ENCODE measurements around the gene DLEC1. TPM values are rescaled to one million over a fixed set of nuclear protein-coding genes. Genes with fewer than 3 reads are reported as not detected.
"Not testable (repeated sequence)": the region's sequence is repeated elsewhere in the genome, so short reads cannot be mapped to it uniquely, and the experiment has no call there.

Gene DLEC1
- polyA plus RNA-seq, 6 donors from 2014 or later, result 0.09 to 0.50 (median 0.30) TPM; not detected in 2

DNA sequence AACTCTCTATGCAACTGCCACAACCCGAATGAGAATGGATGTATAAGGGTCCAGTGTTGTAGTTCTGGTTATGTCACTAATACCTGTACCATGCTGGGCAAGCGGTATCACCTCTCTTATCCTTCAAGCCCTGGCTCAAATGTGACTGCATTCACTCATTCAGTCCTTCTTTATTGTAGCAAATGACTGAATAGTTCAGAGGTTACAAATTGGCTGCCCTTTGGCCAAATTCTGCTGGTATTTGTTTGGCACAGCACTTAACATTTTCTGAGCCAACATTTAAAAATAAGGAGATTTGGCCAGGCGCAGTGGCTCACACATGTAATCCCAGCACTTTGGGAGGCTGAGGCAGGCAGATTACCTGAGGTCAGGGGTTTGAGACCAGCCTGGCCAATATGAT lies 47.5 kb downstream of the DLEC1 start:
- H3K27ac Mint-ChIP-seq, result no peak overlapping the region
- peaks cover 0 to 10% of the 10 kb centered on the region in 2 donors for H3K36me3 Mint-ChIP-seq
- peaks cover 6 to 22% (median 14%) of the 10 kb centered on the region in 7 donors for H3K9me3 Mint-ChIP-seq
- H3K27me3 Mint-ChIP-seq, result no peaks in the 10 kb centered on the region
- H3K4me3 Mint-ChIP-seq, result no peak overlapping the region
- H3K4me1 Mint-ChIP-seq, result peaks cover 0 to 11% (median 0%) of the 10 kb centered on the region in 3 donors
- no peak for ATAC-seq (ENCODE audit: low read depth in 2 of 2)
- no peak for DNase-seq

DNA sequence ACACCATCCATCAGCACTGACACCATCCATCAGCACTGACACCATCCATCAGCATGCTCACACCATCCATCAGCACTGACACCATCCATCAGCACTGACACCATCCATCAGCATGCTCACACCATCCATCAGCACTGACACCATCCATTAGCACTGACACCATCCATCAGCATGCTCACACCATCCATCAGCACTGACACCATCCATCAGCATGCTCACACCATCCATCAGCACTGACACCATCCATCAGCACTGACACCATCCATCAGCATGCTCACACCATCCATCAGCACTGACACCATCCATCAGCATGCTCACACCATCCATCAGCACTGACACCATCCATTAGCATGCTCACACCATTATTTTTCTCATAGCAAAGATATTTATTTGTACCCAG lies 48.3 kb downstream of the DLEC1 start:
- H3K27me3 Mint-ChIP-seq; ATAC-seq (ENCODE audit: low read depth in 2 of 2); H3K27ac Mint-ChIP-seq; H3K4me3 Mint-ChIP-seq; DNase-seq; H3K36me3 Mint-ChIP-seq: not testable (repeated sequence)
- Mint-ChIP-seq H3K4me1 (peaks cover 0 to 11% (median 0%) of the 10 kb centered on the region in 3 donors), H3K9me3 (peaks cover 6 to 22% (median 14%) of the 10 kb centered on the region in 7 donors)

DNA sequence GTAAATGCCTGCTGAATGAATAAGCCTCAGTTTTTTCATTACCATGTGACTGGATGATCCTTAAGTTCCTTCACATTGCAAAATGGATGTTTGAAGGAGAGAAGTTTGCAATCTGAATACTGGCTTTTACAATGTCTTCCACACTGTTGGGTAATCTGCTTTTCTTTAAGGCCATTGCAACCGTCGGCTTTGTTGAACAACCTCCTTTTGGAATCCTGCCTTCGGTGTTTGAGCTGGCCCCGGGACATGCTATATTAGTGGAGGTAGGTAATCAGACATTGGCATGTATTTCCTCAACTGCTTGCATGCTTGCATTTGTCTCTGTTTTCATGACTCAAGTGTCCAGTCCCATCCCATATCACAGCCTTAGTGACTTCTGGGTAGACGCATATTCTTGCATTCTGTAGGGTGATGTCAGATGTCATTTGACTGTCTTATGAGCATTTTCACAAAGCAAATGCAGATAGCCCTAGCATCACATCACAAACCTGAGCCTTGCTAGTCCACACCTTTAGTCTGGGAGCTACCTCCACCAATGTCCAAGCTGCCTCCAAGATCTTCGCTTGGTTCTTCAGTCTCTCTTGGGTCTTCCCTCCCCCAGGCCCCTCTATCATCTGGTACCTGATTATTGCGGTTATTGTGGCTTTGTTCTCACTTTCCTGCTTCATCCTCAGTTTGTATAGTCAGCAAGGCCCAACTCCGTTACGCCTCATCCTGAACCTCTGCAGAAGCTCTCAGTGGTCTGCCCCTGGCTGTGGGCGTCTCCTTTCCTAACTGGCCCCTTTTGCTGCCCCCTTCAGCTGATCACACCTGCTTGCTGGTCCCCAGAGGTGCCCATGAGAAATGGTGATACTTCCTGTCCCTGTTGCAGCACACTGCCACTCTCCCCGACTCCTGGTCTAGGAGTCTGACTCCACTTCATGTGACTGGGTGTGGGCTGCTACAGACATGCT lies 49.4 kb downstream of the DLEC1 start:
- DNase-seq (no peak), ATAC-seq (ENCODE audit: low read depth in 2 of 2) (no peak)
- H3K4me3 Mint-ChIP-seq, result peak overlapping the region in 1 of 8 donors; percentile 31
- H3K36me3 Mint-ChIP-seq, result peaks cover 0 to 10% of the 10 kb centered on the region in 2 donors
- peak overlapping the region in 1 of 6 donors; percentile 54 for H3K27ac Mint-ChIP-seq
- peaks cover 0 to 11% (median 0%) of the 10 kb centered on the region in 3 donors for H3K4me1 Mint-ChIP-seq
- peaks cover 6 to 17% (median 11%) of the 10 kb centered on the region in 7 donors for H3K9me3 Mint-ChIP-seq
- no peaks in the 10 kb centered on the region for H3K27me3 Mint-ChIP-seq

DNA sequence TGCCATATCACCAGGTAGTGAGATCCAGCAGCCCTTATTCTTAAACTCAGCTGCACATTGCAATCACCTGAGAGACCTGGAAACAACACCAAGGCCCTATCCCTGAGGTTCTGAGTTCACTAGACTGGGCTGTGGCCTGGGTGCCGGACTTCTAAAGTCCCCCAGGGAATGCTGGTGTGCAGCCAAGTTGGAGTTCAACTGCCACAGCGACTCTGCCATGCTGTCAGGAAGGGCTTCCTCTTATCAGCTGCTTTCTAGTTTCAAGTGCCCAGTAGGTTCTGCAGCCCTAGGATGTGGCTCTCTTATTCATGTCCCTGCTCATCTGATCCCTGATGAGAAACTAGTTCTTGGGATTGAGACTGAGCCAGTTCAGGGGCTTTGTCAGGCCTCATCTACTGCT lies 50.2 kb downstream of the DLEC1 start:
- no peaks in the 10 kb centered on the region for H3K27me3 Mint-ChIP-seq
- ATAC-seq (ENCODE audit: low read depth in 2 of 2) (no peak), DNase-seq (no peak)
- H3K4me1 Mint-ChIP-seq, result peaks cover 0 to 7% (median 0%) of the 10 kb centered on the region in 3 donors
- H3K27ac Mint-ChIP-seq, result no peak overlapping the region
- no peak overlapping the region for H3K4me3 Mint-ChIP-seq
- peaks cover 0 to 6% of the 10 kb centered on the region in 2 donors for H3K36me3 Mint-ChIP-seq
- H3K9me3 Mint-ChIP-seq, result peaks cover 2 to 13% (median 6%) of the 10 kb centered on the region in 7 donors

DNA sequence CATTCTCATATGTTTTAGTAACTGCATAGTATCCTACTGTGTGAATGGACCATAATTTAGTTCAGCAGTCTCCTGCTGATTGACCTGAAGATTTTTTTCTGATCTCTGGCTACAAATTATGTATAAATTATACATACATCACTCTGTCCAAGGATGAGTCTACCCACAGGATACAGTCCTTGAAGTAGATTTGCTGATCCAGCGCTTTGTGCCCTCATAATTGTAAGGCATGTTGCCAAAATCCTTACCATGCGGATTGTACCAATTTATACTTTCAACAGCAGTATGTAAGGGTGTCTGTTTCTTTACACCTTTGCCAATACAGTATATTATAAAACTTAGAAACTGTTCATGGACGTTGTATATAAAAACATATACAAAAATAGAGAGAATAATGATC lies 51.4 kb downstream of the DLEC1 start:
- DNase-seq (no peak), ATAC-seq (ENCODE audit: low read depth in 2 of 2) (no peak)
- H3K27ac Mint-ChIP-seq, result peak overlapping the region in 1 of 6 donors; percentile 3
- H3K9me3 Mint-ChIP-seq, result no peaks in the 10 kb centered on the region
- no peaks in the 10 kb centered on the region for H3K27me3 Mint-ChIP-seq
- no peaks in the 10 kb centered on the region for H3K36me3 Mint-ChIP-seq
- no peaks in the 10 kb centered on the region for H3K4me1 Mint-ChIP-seq
- H3K4me3 Mint-ChIP-seq, result no peak overlapping the region

DNA sequence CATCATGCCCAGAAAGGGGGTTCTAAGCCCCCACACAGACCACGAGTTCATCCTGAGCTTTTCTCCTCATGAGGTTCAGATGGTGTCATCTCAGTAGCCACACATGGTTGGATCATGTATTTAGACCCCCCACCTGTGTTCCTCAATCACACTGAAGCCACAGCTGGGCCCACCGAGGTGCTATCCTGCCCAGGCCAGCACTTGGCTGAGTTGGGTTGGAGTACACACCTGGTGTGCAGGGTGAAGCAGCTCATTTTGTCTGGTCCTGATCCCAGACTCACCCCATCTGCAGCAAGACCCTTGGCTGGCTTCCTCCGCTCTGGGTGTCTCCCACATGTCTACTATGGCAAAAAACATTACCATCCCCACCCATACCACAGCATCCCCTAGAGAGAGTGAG lies 56.0 kb downstream of the DLEC1 start:
- Mint-ChIP-seq H3K36me3 (no peaks in the 10 kb centered on the region), H3K27ac (no peak overlapping the region), H3K27me3 (peaks cover 0 to 19% (median 18%) of the 10 kb centered on the region in 3 donors), H3K4me1 (no peaks in the 10 kb centered on the region), H3K4me3 (no peak overlapping the region), H3K9me3 (no peaks in the 10 kb centered on the region)
- ATAC-seq (ENCODE audit: low read depth in 2 of 2) (no peak), DNase-seq (no peak)

DNA sequence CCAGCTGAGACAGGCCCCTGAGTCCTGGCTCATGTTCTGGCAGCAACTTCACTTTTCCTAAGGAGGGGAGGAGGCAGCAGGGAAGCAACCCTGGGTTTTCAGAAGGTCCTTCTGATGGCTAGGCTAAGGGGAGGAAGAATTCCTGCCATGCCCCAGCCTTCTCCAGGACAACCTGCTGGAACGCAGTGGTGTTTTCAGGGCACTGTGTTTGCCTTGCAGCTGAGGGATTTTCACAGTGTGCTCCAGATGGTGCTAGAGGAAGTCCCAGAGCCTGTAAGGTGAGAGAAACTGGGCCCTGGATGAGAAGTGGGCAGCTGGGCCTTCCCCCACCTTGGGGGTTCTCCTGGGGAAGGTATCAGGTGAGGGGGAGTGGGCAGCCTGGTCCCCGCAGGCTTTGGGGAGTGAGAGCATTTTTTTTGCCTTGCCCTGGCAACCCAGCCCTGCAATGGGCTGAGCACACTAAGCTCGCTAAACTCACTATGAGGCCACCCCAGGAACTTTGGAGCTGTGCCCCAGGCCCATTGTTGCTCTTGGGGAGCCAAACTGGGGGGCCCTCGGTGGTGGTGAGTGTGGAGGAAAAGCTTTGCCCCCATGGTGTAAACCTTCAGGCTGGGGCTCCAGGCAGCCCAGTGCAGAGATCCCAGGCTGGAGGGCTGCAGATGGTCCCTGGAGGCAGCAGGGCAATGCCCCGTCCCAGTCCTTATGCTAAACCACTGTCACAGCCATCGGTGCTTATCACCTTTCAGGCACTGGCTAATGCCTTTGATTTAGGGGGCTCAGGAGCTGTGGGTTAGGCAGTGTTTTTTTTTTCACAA lies 56.9 kb downstream of the DLEC1 start:
- no peaks in the 10 kb centered on the region for H3K9me3 Mint-ChIP-seq
- no peak overlapping the region for H3K27ac Mint-ChIP-seq
- H3K36me3 Mint-ChIP-seq, result no peaks in the 10 kb centered on the region
- H3K4me1 Mint-ChIP-seq, result no peaks in the 10 kb centered on the region
- H3K27me3 Mint-ChIP-seq, result peaks cover 0 to 21% (median 21%) of the 10 kb centered on the region in 3 donors
- ATAC-seq (ENCODE audit: low read depth in 2 of 2), result no peak
- no peak overlapping the region for H3K4me3 Mint-ChIP-seq
- DNase-seq, result no peak

DNA sequence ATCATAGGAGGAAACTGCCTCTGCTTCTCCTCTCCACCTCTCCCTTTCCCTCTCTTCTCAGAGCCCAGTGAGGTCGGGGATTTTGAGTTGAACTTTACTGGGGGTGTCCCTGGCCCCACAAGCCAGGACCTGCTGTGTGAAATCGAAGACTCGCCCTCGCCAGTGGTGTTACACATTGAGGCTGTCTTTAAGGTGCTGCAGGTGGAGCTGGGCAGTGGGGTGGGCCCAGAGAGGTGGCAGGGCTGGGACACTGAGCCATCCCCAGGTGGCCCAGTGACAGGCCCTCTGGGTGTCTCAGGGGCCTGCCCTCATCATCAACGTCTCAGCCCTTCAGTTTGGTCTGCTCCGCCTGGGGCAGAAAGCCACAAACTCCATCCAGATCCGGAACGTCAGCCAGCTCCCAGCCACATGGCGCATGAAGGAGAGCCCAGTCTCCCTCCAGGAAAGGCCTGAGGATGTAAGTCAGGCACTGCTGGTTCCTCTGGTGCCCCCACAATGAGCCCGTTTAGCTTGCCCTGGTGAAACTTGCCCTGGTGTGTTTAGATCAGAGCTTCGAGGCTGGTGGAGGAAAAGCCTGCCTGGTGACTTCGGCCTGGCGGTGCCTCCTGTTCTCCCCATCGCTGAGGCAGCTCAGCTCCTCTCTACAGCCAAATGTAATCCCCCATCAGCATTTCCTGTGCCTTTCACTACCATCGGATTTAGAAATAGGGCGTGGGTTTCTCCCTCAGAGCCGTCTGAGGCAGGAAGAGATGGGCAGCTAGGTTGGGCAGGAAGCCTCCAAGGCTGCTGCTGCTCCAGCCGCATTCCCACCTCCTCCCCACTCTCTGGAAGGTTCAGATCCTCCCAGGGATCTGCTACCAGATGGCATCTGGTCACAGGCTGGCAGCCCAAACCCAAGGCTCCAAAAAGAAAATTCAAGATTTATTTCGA lies 58.7 kb downstream of the DLEC1 start:
- peaks cover 8 to 9% (median 8%) of the 10 kb centered on the region in 3 donors for H3K4me1 Mint-ChIP-seq
- H3K27ac Mint-ChIP-seq, result no peak overlapping the region
- no peak overlapping the region for H3K4me3 Mint-ChIP-seq
- ATAC-seq (ENCODE audit: low read depth in 2 of 2) (no peak), DNase-seq (no peak)
- H3K27me3 Mint-ChIP-seq, result peaks cover 0 to 21% (median 21%) of the 10 kb centered on the region in 3 donors
- H3K9me3 Mint-ChIP-seq, result no peaks in the 10 kb centered on the region
- no peaks in the 10 kb centered on the region for H3K36me3 Mint-ChIP-seq

DNA sequence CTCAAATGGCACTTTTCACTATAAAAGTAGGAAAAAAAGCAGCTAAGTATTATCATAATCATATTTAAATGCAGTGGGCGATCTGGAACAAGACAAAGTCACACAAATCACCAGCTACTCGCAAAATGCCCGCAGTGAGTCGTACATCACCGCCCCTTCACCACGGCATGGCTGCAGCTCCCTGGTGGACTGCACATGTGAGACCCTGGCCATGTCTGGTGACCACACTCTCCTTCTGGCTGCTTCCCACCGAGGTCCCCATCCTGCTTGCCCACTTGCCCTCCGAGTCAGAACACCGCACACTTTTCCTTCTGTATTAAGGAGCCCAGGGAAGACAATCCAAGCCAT lies 59.3 kb downstream of the DLEC1 start:
- no peak overlapping the region for H3K4me3 Mint-ChIP-seq
- H3K4me1 Mint-ChIP-seq, result peaks cover 8 to 12% (median 12%) of the 10 kb centered on the region in 3 donors
- peaks cover 0 to 21% (median 21%) of the 10 kb centered on the region in 3 donors for H3K27me3 Mint-ChIP-seq
- ATAC-seq (ENCODE audit: low read depth in 2 of 2), result no peak
- H3K9me3 Mint-ChIP-seq, result no peaks in the 10 kb centered on the region
- peak overlapping the region in 1 of 6 donors; percentile 43 for H3K27ac Mint-ChIP-seq
- H3K36me3 Mint-ChIP-seq, result no peaks in the 10 kb centered on the region
- DNase-seq, result no peak

DNA sequence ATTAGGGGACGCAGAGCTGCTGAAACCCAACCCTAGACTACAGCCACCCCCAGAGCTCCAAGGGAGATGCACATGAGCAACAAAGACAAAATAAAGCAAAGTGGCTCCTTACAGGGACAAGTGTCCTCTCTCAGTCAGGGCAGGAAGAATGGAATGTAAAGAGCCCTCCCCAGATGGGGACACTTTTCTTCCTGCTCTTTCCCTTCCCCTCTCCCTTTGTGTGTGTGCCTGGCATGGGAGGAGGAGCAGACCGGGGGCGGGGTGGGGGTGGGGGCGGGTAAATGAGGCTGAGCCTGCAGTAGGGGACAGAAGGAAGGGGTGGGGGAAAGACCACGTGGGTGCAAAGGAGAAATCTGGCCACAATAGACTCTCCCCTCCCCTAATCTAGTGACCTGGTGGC lies 60.5 kb downstream of the DLEC1 start:
- Mint-ChIP-seq H3K36me3 (peaks cover 1 to 2% of the 10 kb centered on the region in 2 donors), H3K4me1 (peaks cover 8 to 12% (median 12%) of the 10 kb centered on the region in 3 donors), H3K27me3 (peaks cover 0 to 23% (median 21%) of the 10 kb centered on the region in 3 donors), H3K4me3 (no peak overlapping the region), H3K9me3 (peaks cover 0 to 4% (median 2%) of the 10 kb centered on the region in 7 donors), H3K27ac (no peak overlapping the region)
- DNase-seq (no peak), ATAC-seq (ENCODE audit: low read depth in 2 of 2) (no peak)

DNA sequence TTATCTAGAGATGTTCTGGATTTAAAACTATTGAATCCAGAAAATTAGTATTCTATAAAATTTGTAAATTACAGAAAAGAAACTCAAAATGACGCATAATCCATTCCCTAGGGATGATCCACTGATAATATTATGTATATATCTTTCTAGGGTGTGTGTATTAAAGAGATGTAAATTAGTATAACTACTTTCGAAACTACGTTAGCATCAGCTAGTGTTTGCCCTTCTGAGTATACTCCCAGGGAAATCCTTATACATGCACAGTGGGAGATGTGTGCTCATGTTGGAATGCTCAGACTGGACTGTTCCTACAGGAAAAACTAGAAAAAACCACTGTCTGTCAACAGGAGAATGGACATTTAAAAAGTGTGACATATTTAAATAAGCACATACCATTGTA lies 61.5 kb downstream of the DLEC1 start:
- DNase-seq, result no peak
- peaks cover 5 to 12% of the 10 kb centered on the region in 2 donors for H3K36me3 Mint-ChIP-seq
- peaks cover 5 to 11% (median 8%) of the 10 kb centered on the region in 7 donors for H3K9me3 Mint-ChIP-seq
- ATAC-seq (ENCODE audit: low read depth in 2 of 2), result no peak
- peaks cover 0 to 33% (median 30%) of the 10 kb centered on the region in 3 donors for H3K27me3 Mint-ChIP-seq
- H3K4me1 Mint-ChIP-seq, result peaks cover 8 to 12% (median 12%) of the 10 kb centered on the region in 3 donors
- H3K4me3 Mint-ChIP-seq, result no peak overlapping the region
- H3K27ac Mint-ChIP-seq, result no peak overlapping the region

DNA sequence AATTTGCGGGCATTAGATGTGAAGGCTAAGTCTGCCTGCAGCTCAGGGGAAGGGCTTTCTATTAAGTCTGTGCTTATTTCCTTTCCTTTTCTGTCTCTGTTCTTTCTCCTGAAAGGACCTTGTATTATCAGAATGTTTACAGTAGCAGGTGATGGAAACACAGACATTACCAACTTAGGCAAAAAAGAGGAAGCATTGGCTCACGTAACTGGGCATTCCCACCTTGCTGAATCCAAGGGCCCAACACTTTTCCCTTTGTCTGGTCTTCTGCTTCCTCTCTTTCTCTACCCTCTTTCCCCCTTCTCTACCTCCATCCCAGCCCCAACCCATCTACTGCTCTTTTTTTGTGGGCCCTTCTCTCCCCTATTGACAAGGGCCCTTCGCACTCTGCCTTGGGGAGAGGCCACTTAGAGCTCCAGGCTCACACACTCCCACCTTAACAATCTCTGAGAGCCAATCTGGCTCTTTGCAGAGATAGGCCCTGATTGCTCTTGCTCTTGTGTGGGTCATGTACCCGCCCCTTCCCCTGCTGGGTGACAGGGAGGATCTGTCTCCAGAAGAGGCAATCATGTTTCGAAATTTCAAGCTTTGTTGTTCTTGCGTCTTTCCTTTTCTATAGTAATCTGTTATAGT lies 62.9 kb downstream of the DLEC1 start:
- H3K36me3 Mint-ChIP-seq, result peaks cover 5 to 18% of the 10 kb centered on the region in 2 donors
- peaks cover 0 to 35% (median 33%) of the 10 kb centered on the region in 3 donors for H3K27me3 Mint-ChIP-seq
- ATAC-seq (ENCODE audit: low read depth in 2 of 2) (no peak), DNase-seq (no peak)
- H3K9me3 Mint-ChIP-seq, result peaks cover 8 to 19% (median 11%) of the 10 kb centered on the region in 7 donors
- H3K4me3 Mint-ChIP-seq, result no peak overlapping the region
- H3K27ac Mint-ChIP-seq, result peak overlapping the region in 1 of 6 donors; percentile 69
- peaks cover 8 to 12% (median 12%) of the 10 kb centered on the region in 3 donors for H3K4me1 Mint-ChIP-seq

All from naive B cell (primary cell).